GM23248 (cell line): ENCODE results near the gene BCL2L11. TPM values are rescaled to one million over a fixed set of nuclear protein-coding genes. Genes with fewer than 3 reads are reported as not detected.
A peak's percentile ranks its signal among the peaks of the same experiment; 100 is the strongest.
"Not testable (repeated sequence)": the region's sequence is repeated elsewhere in the genome, so short reads cannot be mapped to it uniquely, and the experiment has no call there.

Experiments
- DNase-seq: peaks from one replicate; pipeline ENCODE4 v3.0.0-alpha.2; 2015
- H2AFZ ChIP-seq: fragments of 200-600 bp; sonication (generic); 2 replicates; pipeline ENCODE4 v1.6.1; 2016; ENCODE audit warnings: antibody characterized with exemption
- H3F3A ChIP-seq: fragments of 200-600 bp; sonication (generic); 2 replicates; pipeline ENCODE4 v1.6.1; 2016; ENCODE audit warnings: mild to moderate bottlenecking, antibody characterized with exemption, mixed run types; ENCODE audit not compliant: insufficient read depth
- H3K27ac ChIP-seq: fragments of 200-600 bp; sonication (generic); 2 replicates; pipeline ENCODE4 v1.5.1; 2016; ENCODE audit warnings: mild to moderate bottlenecking
- H3K27me3 ChIP-seq: fragments of 200-600 bp; sonication (generic); replicated peaks from 2 replicates; pipeline ENCODE4 v1.6.1; 2016; ENCODE audit warnings: mild to moderate bottlenecking; ENCODE audit not compliant: insufficient read depth
- H3K36me3 ChIP-seq: fragments of 200-600 bp; sonication (generic); 2 replicates; pipeline ENCODE4 v1.6.1; 2016; ENCODE audit warnings: low read depth, mild to moderate bottlenecking
- H3K4me1 ChIP-seq: fragments of 200-600 bp; sonication (generic); 2 replicates; pipeline ENCODE4 v1.6.1; 2016; ENCODE audit warnings: mild to moderate bottlenecking; ENCODE audit not compliant: insufficient read depth
- H3K4me2 ChIP-seq: fragments of 200-600 bp; sonication (generic); one replicate; pipeline ENCODE4 v1.6.1; 2016; ENCODE audit warnings: mild to moderate bottlenecking; ENCODE audit not compliant: unreplicated experiment
- H3K4me3 ChIP-seq: fragments of 200-600 bp; sonication (generic); 2 replicates; pipeline ENCODE4 v1.5.1; 2016; ENCODE audit warnings: mild to moderate bottlenecking
- H3K79me2 ChIP-seq: fragments of 200-600 bp; sonication (generic); 2 replicates; pipeline ENCODE4 v1.6.1; 2016; ENCODE audit warnings: mild to moderate bottlenecking; ENCODE audit not compliant: insufficient read depth
- H3K9ac ChIP-seq: fragments of 200-600 bp; sonication (generic); 2 replicates; pipeline ENCODE4 v1.6.1; 2016; ENCODE audit warnings: mild to moderate bottlenecking
- H3K9me2 ChIP-seq: fragments of 200-600 bp; sonication (generic); 2 replicates; pipeline ENCODE4 v1.6.1; 2016; ENCODE audit warnings: mixed run types, mild to moderate bottlenecking, moderate library complexity; ENCODE audit not compliant: insufficient read depth
- H3K9me3 ChIP-seq: fragments of 200-600 bp; sonication (generic); one replicate; pipeline ENCODE4 v1.6.1; 2017; ENCODE audit warnings: low read depth
- H4K20me1 ChIP-seq: fragments of 200-600 bp; sonication (generic); 2 replicates; pipeline ENCODE4 v1.6.0; 2016; ENCODE audit not compliant: insufficient read depth
- EZH2 ChIP-seq: fragments of 200-600 bp; sonication (generic); IDR thresholded peaks from 2 replicates; pipeline ENCODE4 v1.6.1; 2018; ENCODE audit warnings: antibody characterized with exemption, mild to moderate bottlenecking; ENCODE audit not compliant: insufficient read depth, poor library complexity, severe bottlenecking
- EZH2phosphoT487 ChIP-seq: fragments of 200-600 bp; sonication (generic); IDR thresholded peaks from 2 replicates; pipeline ENCODE4 v1.6.1; 2018; ENCODE audit warnings: antibody characterized with exemption, moderate library complexity, mild to moderate bottlenecking, low read depth; ENCODE audit not compliant: insufficient read depth
- WGBS, 2 experiments: methylation state at CpG; one replicate each; pipeline ENCODE4 v1.1.6; 2015 to 2017; ENCODE audit warnings: low lambda C conversion rate in 2 of 2, low coverage in 1 of 2; ENCODE audit errors: missing lambda C conversion rate in 2 of 2; 5-methylcytosine and 5-hydroxymethylcytosine counted together
- in situ Hi-C: fragments of 300-500 bp; cut with MboI; formaldehyde crosslinking; loops from 2 replicates; pipeline ENCODE4 v1.15.0; 2020
- polyA plus RNA-seq: library from polyadenylated mRNA; unstranded; fragments of >200 nt; fragmentation: Nextera tagmentation; extraction: Ambion mirVana; gene quantifications from 2 replicates; pipeline ENCODE4 v1.2.1, GENCODE V29; 2016
- total RNA-seq: library from RNA; depleted of rRNA; stranded (reverse); fragments of >200 nt; shearing (Covaris generic); gene quantifications from 2 replicates; pipeline ENCODE4 v1.2.3, GENCODE V29; 2014; rRNA removed

The BCL2L11 gene, protein sequence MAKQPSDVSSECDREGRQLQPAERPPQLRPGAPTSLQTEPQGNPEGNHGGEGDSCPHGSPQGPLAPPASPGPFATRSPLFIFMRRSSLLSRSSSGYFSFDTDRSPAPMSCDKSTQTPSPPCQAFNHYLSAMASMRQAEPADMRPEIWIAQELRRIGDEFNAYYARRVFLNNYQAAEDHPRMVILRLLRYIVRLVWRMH
- total RNA-seq (under 0.01 and 0.22 TPM in 2 replicates), polyA plus RNA-seq (0.43 and 0.55 TPM in 2 replicates)

GRCh38 chr2:111120253-111121027 is at the start of gene BCL2L11:
Gene BCL2L11 (plus strand): TSS chr2:111120914. CDS start chr2:111123746, 2,832 bp downstream.
- Histone ChIP-seq H3K36me3 (no peaks in the 10 kb centered on the region), H3K9me2 (no peaks in the 10 kb centered on the region), H3F3A (peaks cover 8% of the 10 kb centered on the region; the same call in 1 of the 2 replicates), H3K27me3 (peaks cover 20% of the 10 kb centered on the region), H3K4me1 (peaks cover 3% of the 10 kb centered on the region; the same call in 1 of the 2 replicates), H3K9ac (peak within 1 kb of the TSS; percentile 65), H3K4me3 (peak within 1 kb of the TSS; percentile 77), H2AFZ (peak within 1 kb of the TSS; percentile 94), H3K4me2 (peak within 1 kb of the TSS; percentile 97), H3K79me2 (no peaks in the 10 kb centered on the region), H3K27ac (no peak within 1 kb of the TSS), H4K20me1 (no peaks in the 10 kb centered on the region), H3K9me3 (no peaks in the 10 kb centered on the region)
- 0 to 1% methylated on average over 38 to 56 of the region's 98 CpGs for WGBS, 2 experiments
- in situ Hi-C loops, result loop anchor here (25.0 kb wide), 1 partner anchor 567 kb away; no protein-coding TSS in a partner anchor
- TF ChIP-seq EZH2, result peak; percentile 88
- TF ChIP-seq EZH2phosphoT487, result no peak
- peak; percentile 94 for DNase-seq

DNA sequence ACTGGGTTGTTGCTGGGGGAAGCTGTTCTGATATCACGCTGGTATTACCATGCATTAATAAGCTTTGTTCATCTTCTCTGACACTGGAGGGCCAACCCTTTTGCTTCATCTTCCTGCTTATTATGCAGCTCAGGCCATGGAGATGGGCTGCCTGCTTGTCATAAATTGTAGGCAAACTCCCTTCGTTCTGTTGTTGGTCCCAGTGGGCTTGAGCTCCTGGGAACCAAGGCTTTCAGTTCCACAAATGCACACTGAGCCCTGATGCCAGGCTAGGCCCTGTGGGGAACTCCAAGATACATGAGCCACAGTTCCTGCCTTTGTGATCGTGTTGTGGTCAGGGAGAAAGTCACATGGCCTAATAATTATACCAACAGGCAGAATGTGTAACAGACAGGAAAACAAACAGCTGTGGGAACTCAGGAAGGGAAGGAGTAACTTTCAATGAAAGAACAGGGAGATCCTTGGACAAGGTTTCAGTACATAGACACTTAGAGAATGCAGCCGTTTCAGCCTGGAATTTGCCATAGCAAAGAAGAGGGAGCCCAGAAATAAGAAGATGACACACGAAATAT is 49.0 kb upstream of the BCL2L11 start:
- H3K27me3 ChIP-seq, result peaks cover 29% of the 10 kb centered on the region
- in situ Hi-C loops, result no loop called here
- peaks cover 15% of the 10 kb centered on the region for H3K4me1 ChIP-seq
- peaks cover 21% of the 10 kb centered on the region for H3F3A ChIP-seq
- no peak overlapping the region for H3K4me3 ChIP-seq
- peak; percentile 59 for DNase-seq
- no peaks in the 10 kb centered on the region for H3K36me3 ChIP-seq
- TF ChIP-seq EZH2 (no peak), EZH2phosphoT487 (no peak)
- no peaks in the 10 kb centered on the region for H4K20me1 ChIP-seq
- H3K79me2 ChIP-seq, result no peaks in the 10 kb centered on the region
- H3K9me2 ChIP-seq, result no peaks in the 10 kb centered on the region
- WGBS, 2 experiments, result 25 to 27% methylated on average over 5 of the region's 5 CpGs
- H3K9me3 ChIP-seq, result peaks cover 5% of the 10 kb centered on the region
- H3K27ac ChIP-seq, result 0 out of 2 replicates have a peak overlapping the region, but pooled peaks have one; percentile 22
- H3K4me2 ChIP-seq, result peak overlapping the region; percentile 61
- no peak overlapping the region for H3K9ac ChIP-seq
- no peak overlapping the region for H2AFZ ChIP-seq

DNA sequence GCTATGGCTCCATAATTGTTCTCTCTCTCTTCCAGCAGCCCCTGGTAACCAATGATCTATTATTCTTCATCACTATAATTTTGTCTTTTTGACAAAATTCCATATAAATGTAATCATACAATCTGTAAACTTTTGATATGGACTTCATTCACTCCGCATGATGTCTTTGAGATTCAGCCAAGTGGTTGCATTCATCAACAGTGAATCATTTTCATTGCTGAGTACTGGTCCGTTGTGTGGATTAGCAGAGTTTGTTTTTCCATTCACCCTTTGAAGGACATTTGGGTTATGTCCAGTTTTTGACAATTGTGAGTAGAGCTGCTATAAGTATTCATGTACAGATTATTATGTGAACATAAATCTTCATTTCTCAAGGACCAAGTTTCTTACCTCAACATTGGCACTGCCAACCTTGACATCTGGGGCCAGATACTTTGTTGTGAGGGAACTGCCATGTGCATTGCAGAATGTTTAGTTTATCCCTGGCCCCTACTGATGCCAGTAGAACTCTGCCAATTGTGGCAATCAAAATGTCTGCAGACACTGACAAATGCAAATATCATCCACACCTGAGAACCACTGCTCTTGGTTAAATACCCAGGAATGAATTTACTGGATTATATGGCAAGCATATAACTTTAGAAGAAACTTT is 48.4 kb upstream of the BCL2L11 start:
- Histone ChIP-seq H3K79me2 (no peaks in the 10 kb centered on the region), H4K20me1 (no peaks in the 10 kb centered on the region), H3K27ac (0 out of 2 replicates have a peak overlapping the region, but pooled peaks have one; percentile 22), H2AFZ (no peak overlapping the region), H3K9me2 (no peaks in the 10 kb centered on the region), H3K4me1 (peaks cover 15% of the 10 kb centered on the region), H3F3A (peaks cover 21% of the 10 kb centered on the region), H3K9me3 (peaks cover 5% of the 10 kb centered on the region), H3K9ac (no peak overlapping the region), H3K36me3 (no peaks in the 10 kb centered on the region), H3K27me3 (peaks cover 24% of the 10 kb centered on the region), H3K4me2 (peak overlapping the region; percentile 61), H3K4me3 (no peak overlapping the region)
- DNase-seq, result peak; percentile 68
- WGBS, 2 experiments, result 0 to 7% methylated on average over 2 of the region's 2 CpGs
- TF ChIP-seq EZH2phosphoT487, result no peak
- no peak for TF ChIP-seq EZH2
- in situ Hi-C loops, result no loop called here

- H2AFZ ChIP-seq, H3K9me2 ChIP-seq, H3K9me3 ChIP-seq, DNase-seq, H3K36me3 ChIP-seq, in situ Hi-C loops, H3K4me3 ChIP-seq, H3K4me1 ChIP-seq, H3K27ac ChIP-seq, H3K4me2 ChIP-seq, H4K20me1 ChIP-seq, H3K9ac ChIP-seq, H3F3A ChIP-seq, H3K79me2 ChIP-seq: not testable (repeated sequence)
- H3K27me3 ChIP-seq, result peaks cover 52% of the 10 kb centered on the region
- 0 to 11% methylated on average over 1 of the region's 1 CpG for whole genome bisulfite sequencing, 2 experiments
Observed at GRCh38 chr2:111082659-111083058, 38.1 kb upstream of the BCL2L11 start.
